ENCODE results near the gene CPVL.

CPVL gene

GRCh38 chr7:28980451-28981160 lies 165.7 kb downstream of the CPVL start:
- no peak for DNase-seq (ENCODE audit: low read depth, low spot score)

DNA sequence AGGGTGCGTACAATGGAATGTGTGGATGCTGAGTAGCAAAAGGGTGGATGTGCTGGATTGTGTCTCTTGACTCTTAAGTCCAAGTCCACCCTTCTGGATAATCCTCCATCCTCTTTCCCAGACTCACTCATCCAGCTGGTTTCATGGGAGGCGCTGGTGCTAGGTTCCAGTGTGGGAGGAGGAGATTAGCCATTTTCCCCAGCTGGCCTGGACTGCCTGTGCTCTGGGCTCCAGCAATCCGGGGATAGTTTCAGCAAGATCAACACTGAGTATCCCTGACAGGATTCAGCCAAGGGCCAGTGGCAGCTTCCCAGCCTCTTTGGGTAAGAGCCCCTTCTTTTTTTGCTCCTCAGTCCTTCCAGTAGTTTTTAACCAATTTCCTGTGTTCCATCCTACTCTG lies 166.6 kb downstream of the CPVL start:
- DNase-seq (ENCODE audit: low read depth, low spot score) = no peak

GRCh38 chr7:28977881-28978280 lies 168.5 kb downstream of the CPVL start:
- no peak for DNase-seq (ENCODE audit: low read depth, low spot score)

DNA sequence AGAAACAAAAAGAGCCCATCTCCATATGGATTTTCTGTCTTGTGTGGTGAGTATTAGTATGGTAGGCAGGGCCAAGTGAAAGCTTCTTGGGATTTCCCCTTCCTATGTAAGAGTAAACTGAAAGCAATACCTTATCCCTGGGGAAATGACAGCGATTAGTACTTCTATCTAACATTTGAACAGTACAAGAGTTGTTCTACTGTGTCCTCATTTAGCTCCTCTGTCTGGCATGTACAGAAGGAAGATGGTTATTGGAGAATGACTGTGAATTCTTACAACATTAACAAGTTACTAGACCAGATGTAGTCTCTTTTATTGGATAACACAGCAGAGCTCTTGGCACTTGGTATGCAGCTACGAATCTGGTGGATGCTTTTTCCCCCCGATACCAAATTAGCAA lies 170.3 kb downstream of the CPVL start:
- no peak for DNase-seq (ENCODE audit: low read depth, low spot score)

- DNase-seq (ENCODE audit: low read depth, low spot score) = no peak
These were observed 172.7 kb downstream of the CPVL start for GRCh38 chr7:28973591-28973990.

- DNase-seq (ENCODE audit: low read depth, low spot score) = no peak
These were observed 182.3 kb downstream of the CPVL start for GRCh38 chr7:28964056-28964455.

GRCh38 chr7:28961972-28962371 lies 184.4 kb downstream of the CPVL start:
- no peak for DNase-seq (ENCODE audit: low read depth, low spot score)

- DNase-seq (ENCODE audit: low read depth, low spot score) = no peak
These were observed 186.1 kb downstream of the CPVL start for GRCh38 chr7:28960071-28960840.

GRCh38 chr7:28958980-28959347 lies 187.4 kb downstream of the CPVL start:
- no peak for DNase-seq (ENCODE audit: low read depth, low spot score)

DNA sequence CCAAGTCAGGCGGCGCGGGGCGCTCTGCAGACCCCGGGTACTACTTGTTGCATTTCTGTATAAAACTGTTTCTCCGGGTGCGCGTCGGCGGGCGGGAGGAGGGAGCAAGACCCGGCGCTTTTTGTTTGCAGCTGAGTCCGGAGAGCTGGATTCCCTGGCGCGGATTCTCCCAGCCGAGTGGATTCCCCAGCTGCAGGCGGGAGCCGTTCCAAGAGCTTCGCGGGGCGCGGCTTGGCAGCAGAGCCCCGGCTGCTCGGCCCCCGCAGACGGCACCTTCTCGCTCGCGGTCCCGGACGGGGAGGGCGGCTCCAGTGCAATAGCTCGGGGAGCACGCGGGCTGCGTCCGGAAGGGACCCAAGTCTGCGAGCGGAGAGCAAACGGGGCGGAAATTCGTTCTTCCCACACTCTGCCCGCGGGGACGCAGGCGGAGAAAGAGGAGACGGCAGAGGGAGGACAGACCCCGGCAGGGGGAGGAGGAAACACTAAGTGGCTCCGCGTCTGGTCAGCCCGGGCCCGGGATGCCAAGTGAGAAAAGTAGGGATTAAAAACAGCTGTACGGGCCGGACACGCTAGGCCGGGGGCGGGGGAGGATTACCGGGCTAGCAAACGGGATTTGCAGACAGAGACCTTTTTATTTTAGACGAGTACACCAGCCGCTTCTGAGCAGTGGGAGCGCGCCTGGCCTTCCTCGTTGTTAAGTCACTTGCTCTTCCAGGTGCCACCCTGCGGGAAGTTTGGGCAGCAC lies 187.9 kb downstream of the CPVL start, which contains the start of gene TRIL:
Gene TRIL, minus strand, starts transcription at position 96 of the 745 bp plus-strand sequence. CDS start 284 bp downstream, outside the sequence.
- DNase-seq (ENCODE audit: low read depth, low spot score) = no peak

- no peak for DNase-seq (ENCODE audit: low read depth, low spot score)
These were observed 188.5 kb downstream of the CPVL start for GRCh38 chr7:28957751-28958234.

DNA sequence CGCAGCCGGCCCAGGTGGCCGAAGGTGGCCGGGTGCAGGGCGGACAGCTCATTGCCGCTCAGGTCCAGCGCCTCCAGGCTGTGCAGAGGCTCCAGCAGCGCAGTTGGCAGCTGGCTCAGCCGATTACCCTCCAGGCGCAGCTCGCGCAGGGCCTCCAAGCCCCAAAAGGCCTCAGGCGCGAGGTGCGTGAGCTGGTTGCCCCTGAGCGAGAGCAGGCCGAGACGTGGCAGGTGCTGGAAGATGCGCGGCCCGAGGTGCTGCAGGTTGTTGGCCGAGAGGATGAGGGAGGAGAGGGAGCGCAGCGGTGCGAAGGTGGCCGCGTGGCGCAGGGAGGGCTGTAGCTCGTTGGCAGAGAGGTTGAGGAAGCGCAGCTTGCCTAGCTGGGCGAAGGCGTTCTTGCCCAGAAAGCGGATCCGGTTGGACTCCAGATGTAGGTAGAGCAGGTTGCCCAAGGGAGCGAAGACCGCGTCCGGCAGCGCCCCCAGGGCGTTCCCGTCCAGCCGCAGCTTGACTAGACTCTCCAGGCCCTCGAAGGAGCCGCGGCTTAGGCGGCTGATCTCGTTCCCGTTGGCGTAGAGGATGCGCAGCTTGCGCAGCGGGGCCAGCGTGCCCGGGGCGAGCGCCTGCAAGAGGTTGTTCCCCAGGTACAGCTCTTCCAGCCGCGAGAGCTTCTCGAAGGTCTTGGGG lies 189.1 kb downstream of the CPVL start:
- no peak for DNase-seq (ENCODE audit: low read depth, low spot score)

GRCh38 chr7:28956608-28957063 lies 189.7 kb downstream of the CPVL start:
- DNase-seq (ENCODE audit: low read depth, low spot score) = no peak

DNA sequence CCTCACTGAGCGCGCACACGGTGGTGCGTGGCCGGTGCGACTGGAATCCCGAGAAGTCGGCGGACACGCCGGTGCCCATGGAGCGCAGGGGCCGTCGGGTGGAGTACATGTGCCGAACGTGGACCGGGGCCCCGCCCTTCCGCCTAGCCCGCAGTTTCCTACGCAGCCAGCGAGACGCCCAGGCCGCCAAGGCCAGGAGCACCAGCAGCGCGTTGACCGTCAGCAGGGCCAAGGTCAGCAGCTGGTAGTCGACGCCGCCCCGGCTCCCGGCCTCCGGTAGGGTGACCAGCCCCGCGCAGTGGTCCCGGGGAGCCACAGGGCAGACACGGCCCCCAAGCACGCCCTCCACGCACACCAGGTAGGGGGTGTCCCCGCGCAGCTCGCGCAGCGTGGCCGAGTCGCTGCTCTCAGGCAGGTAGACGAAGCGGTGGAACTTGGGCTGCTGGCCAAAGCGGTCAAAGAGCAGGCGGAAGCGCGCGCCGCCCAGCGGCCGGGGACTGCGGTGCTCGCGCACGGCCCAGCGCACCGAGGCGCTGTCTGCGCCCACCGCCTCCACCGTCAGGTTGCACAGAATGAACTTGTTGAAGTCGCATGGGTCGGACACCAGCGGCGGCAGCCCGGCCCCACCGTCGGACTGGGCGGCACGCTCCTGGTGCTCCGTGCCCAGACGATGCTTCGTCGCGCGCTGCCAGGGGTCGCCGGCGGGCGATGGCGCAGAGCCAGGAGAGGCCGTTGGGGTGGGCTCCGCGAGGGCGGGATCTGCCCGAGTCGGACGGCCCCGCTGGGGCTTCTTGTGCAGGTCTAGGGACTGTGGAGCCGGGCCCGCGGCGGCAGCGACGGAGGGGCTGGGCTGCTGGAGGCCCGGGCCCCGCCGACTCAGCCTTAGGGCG lies 190.4 kb downstream of the CPVL start:
- DNase-seq (ENCODE audit: low read depth, low spot score) = no peak

DNA sequence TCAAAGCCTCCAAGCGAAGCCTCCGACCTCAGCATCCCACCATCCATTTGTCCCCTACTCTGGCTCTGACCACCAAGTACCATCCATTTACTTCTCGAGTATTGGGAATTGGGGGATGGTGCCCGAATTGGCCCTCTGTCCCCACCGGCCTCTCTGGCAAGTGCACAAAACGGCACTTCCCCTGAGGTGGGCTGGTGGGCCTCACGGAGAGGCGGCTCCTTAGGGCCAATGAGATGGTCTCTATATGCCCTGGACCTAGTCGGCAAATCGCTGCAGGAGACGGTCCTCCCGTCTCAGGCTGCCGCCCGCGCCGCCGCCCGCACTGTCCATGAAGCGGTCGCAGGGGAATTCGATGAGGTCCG lies 191.0 kb downstream of the CPVL start:
- DNase-seq (ENCODE audit: low read depth, low spot score) = no peak

DNA sequence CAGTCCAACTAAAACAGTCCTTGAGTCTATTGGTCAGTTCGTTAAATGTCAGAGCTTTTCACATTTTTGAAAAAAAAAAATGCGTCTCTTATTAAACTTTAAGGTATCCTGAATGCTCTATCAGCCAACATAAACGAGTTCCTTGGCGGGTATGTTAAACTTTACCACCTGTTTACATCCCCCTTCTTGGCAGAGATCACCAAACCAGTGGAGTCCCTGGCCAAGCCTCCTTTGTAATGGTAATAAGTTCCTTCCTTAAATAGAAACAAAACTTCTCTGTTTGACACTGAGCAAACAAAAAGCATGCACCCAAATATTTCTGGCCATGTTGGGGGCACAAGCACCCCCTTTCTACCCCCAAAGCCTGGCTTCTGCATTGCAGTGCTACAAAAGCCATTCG lies 191.4 kb downstream of the CPVL start:
- no peak for DNase-seq (ENCODE audit: low read depth, low spot score)

DNA sequence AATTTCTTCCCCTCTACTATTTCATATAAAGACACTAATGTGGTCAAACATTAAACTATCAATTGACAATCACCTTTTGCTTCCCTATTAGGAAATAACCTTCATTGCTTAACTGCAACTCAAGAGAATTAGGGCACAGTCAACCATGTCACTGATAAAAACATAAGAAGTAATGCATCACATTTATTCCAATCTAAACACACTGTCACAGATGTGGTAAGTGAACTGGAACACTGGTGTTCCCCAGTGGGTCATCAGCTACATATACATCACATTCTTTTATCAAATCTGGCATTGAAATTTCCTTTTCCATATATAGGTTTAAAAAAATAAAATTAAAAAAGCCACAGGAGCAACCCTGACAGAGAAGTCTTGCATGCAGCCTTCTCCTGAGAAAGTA lies 191.9 kb downstream of the CPVL start:
- no peak for DNase-seq (ENCODE audit: low read depth, low spot score)

- no peak for DNase-seq (ENCODE audit: low read depth, low spot score)
These were observed 192.7 kb downstream of the CPVL start for GRCh38 chr7:28953633-28954032.

Measured in brain pericyte (primary cell).